Measurements from ENCODE around the gene REV3L.
"Not testable (repeated sequence)": the region's sequence is repeated elsewhere in the genome, so short reads cannot be mapped to it uniquely, and the experiment has no call there.

REV3L gene

GRCh38 chr6:111266276-111266675 lies 216.7 kb downstream of the REV3L start:
- in situ Hi-C loops (cut with MboI; ENCODE audit: low sequenced_read_pairs), result no loop called here

DNA sequence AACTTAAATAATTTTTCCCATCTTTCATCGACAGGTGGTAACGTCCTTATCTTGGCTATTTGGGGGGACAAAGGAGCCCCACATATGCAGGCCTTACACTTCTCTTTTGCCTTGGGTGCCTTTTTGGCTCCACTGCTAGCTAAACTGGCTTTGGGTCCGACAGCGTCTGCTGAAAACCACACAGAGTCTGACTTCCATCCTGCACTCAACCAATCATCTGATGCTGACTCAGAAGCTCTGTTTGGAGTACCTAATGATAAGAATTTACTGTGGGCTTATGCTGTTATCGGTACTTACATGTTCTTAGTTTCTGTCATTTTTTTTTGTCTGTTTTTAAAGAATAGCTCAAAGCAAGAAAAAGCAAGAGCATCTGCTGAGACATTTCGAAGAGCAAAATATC lies 217.2 kb downstream of the REV3L start:
- in situ Hi-C loops (cut with MboI; ENCODE audit: low sequenced_read_pairs), result no loop called here

DNA sequence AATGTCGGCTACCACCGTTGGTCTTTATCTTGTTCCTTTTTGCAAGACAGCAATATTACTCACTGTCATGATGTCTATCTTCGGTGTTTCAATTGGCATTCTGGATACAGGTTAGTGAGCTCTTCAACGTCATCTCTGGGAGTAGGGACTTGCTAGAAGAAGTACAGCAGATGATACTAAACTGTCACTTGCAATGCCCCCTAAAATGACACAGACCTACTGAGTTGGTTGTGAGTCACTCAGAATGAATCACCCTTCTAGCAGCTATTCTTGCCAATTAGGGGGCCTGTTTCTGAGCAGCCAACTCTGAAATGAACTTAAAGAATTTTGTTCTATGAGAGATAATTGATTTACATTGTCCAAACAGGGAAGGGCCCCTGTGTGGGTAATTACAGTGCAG lies 219.2 kb downstream of the REV3L start:
- in situ Hi-C loops (cut with MboI; ENCODE audit: low sequenced_read_pairs), result no loop called here

DNA sequence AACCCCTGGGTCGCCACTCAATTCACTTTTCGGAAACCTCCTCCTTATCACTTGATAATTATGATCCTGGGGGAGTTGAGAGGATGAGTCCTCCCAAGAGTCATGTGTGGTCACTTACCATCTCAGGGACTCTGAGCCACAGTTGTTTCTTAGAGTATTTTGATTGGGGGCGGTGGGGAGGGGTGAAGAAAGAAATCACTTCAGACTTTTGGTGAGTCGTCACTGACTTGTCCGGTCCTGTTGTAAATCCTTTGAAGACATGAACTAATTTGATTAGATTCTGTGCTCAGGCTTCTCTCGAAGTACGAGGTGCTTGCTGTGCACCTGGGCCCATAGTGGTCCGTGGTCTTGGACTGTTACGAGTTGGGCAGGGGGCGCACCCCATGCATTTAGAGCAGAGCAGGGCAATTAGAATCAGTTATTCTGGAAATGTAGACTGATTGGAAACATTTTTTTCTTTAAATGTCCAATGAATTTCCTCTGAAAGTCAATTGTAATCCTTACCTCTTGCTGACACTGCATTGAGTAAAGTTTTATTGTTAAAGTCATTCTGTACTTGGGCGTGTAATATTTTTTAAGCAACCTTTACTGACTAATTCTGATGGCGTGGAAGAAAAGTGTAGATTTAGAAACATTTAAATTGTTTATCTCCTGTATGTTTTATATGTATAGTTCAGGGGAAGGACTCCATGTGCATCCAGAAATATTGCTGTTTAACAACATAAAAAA lies 222.3 kb downstream of the REV3L start:
- in situ Hi-C loops (cut with MboI; ENCODE audit: low sequenced_read_pairs), result no loop called here

DNA sequence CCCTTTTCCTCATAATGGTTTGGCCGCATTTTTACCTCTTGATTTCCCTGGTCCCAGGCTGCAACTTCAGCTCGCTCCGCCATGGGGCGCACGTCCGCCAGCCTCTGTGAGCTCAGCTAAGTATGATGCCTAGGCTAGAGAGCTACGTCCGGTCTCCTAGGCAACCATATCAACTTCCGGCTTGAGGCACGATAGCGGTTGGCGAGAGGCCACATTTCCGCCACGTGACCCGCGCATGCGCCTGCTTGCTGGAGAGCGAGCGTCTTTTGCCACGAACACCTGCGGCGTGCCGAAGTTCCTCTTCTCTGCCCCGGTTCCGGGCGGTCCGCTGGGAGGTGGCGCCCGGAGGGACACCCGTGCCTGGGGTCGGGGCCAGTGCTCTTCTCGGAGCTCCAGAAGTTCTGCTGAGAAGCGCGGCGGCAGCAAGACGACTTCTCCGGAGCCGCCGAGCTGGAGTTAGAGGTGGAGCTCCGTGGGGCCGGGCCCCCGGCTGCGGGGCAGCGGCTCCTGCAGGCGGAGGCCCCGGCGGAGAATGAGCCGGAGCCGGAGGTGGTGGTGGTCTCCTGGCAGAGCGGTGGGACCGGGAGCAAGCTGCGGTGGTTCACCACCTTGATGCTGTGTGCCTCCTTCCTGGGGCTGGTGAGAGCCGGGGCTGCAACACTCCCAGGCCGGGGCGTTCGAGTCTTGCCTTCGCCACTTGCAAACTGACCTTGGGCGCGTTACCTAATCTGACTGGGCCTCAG lies 223.8 kb downstream of the REV3L start:
- in situ Hi-C loops (cut with MboI; ENCODE audit: low sequenced_read_pairs), result no loop called here

GRCh38 chr6:111258615-111259088 lies 224.4 kb downstream of the REV3L start:
- in situ Hi-C loops (cut with MboI; ENCODE audit: low sequenced_read_pairs), result no loop called here

- in situ Hi-C loops (cut with MboI; ENCODE audit: low sequenced_read_pairs), result no loop called here
These were observed 225.0 kb downstream of the REV3L start for GRCh38 chr6:111258010-111258409.

- in situ Hi-C loops (cut with MboI; ENCODE audit: low sequenced_read_pairs), result no loop called here
These were observed 226.4 kb downstream of the REV3L start for GRCh38 chr6:111256646-111257045.

GRCh38 chr6:111255838-111256237 lies 227.2 kb downstream of the REV3L start:
- in situ Hi-C loops (cut with MboI; ENCODE audit: low sequenced_read_pairs), result not testable (repeated sequence)

GRCh38 chr6:111254779-111255166 lies 228.2 kb downstream of the REV3L start:
- in situ Hi-C loops (cut with MboI; ENCODE audit: low sequenced_read_pairs), result no loop called here

- in situ Hi-C loops (cut with MboI; ENCODE audit: low sequenced_read_pairs), result no loop called here
These were observed 228.8 kb downstream of the REV3L start for GRCh38 chr6:111254004-111254778.

DNA sequence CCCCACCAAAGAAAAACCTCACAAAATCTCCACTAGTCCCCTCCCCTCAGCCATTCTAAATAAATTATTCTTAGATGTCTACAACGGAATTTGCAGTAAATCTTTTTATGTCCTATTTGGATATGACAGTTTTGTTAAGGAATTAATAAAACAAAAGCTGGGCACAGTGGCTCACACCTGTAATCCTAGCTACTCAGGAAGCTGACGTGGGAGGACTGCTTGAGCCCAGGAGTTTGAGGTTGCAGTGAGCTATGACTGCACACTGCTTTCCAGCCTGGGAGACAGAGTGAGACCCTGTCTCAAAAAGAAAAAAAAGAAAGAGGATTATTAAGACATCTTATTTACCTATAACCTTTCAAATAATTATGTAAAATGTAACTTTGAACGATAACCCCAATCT lies 230.3 kb downstream of the REV3L start:
- in situ Hi-C loops (cut with MboI; ENCODE audit: low sequenced_read_pairs), result no loop called here

DNA sequence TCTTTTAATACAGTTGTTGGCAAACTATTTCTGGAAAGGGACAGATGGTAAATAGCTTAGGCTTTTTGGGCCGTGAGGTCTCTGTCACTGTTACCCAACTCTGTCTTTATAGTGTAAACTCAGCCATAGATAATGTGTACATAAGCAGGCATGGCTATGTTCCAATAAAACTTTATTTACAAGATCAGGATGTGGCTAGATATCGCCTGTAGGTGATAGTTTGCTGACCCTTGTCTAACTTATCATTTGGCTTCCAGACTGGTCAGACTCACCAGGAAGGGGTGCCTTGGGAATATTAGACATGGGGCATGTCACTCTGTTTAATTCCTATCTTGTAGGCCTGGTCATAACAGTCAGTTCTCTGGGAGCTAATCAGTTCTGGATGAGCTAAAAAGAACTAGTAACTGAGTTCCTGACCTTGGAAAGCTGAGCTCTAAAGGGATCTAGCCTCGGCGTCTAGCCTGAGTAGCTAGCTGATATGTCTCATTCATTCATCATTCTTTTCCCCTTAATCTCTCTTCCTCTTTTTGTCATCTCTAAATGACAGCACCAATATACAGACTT lies 232.1 kb downstream of the REV3L start:
- in situ Hi-C loops (cut with MboI; ENCODE audit: low sequenced_read_pairs), result no loop called here
